ENCODE measurements around the gene GDF7.

DNA sequence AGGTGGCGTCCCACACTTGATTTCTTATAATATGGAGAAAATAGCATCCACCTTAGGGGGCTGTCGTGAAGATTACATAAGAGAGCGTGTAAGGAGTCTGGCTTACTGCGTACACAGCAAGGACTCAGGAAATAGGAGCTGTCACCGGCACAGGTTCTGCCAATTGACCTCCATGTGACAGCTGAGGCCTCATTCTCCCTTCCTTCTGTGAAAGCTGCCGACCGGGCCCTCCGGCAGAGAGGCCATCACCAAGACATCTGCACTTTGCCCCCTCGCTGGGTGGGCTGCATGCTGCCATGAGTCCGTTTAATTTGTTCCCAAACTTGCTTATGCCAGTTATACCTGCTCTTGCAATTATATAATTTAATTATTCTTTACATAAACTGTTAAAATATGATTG, 43.7 kb upstream of the GDF7 start:
- TF ChIP-seq, protein P1, sequence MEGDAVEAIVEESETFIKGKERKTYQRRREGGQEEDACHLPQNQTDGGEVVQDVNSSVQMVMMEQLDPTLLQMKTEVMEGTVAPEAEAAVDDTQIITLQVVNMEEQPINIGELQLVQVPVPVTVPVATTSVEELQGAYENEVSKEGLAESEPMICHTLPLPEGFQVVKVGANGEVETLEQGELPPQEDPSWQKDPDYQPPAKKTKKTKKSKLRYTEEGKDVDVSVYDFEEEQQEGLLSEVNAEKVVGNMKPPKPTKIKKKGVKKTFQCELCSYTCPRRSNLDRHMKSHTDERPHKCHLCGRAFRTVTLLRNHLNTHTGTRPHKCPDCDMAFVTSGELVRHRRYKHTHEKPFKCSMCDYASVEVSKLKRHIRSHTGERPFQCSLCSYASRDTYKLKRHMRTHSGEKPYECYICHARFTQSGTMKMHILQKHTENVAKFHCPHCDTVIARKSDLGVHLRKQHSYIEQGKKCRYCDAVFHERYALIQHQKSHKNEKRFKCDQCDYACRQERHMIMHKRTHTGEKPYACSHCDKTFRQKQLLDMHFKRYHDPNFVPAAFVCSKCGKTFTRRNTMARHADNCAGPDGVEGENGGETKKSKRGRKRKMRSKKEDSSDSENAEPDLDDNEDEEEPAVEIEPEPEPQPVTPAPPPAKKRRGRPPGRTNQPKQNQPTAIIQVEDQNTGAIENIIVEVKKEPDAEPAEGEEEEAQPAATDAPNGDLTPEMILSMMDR (conservative IDR thresholded peaks at IDR 0.05 in 1 of 2, IDR thresholded peaks at IDR 0.05 in 1 of 2; ENCODE audit: extremely low read depth in 1 of 2, insufficient read depth in 1 of 2, low read depth in 1 of 2, low read length in 2 of 2) = no peak
- TF ChIP-seq EZH2 (IDR thresholded peaks at IDR 0.05; ENCODE audit: borderline replicate concordance, low read length) = no peak
